HG03442 (cell line): ENCODE data around the gene VCAN.
A peak's percentile ranks its signal among the peaks of the same experiment; 100 is the strongest.
"Not testable (repeated sequence)": the region's sequence is repeated elsewhere in the genome, so short reads cannot be mapped to it uniquely, and the experiment has no call there.

Source experiments
- ATAC-seq: cut with Tn5 transposase; IDR thresholded peaks from one replicate; pipeline ENCODE4 v1.9.1; 2021; ENCODE audit warnings: mild to moderate bottlenecking, moderate library complexity; ENCODE audit not compliant: unreplicated experiment

VCAN gene

DNA sequence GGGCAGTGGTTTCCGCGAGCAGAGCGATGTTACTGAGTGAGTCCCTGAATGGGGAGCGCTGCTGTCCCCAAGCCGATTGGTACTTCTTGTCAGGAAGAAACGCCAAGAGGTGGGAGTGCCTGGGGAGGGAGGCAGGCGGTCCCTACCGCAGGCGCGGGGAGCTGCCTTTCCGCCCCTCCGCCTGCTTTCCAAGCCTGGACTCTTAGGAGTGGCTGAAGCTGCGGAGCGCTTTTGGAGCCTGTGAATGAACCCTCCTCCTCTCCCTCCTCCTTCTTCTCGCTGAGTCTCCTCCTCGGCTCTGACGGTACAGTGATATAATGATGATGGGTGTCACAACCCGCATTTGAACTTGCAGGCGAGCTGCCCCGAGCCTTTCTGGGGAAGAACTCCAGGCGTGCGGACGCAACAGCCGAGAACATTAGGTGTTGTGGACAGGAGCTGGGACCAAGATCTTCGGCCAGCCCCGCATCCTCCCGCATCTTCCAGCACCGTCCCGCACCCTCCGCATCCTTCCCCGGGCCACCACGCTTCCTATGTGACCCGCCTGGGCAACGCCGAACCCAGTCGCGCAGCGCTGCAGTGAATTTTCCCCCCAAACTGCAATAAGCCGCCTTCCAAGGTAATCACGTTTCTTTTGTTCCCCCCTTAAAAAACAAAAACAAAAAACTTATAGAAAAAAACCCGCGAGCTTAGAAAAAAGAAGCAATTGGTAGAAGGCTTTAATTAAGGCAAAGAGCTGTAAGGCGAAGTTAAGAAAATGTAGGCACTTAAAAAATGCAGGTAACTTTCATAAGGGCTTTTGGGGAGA lies at the start of gene VCAN:
VCAN (plus strand) TSS at position 340 of the 808 bp plus-strand sequence. CDS start 11,775 bp downstream, outside the sequence.
- no peak for ATAC-seq

DNA sequence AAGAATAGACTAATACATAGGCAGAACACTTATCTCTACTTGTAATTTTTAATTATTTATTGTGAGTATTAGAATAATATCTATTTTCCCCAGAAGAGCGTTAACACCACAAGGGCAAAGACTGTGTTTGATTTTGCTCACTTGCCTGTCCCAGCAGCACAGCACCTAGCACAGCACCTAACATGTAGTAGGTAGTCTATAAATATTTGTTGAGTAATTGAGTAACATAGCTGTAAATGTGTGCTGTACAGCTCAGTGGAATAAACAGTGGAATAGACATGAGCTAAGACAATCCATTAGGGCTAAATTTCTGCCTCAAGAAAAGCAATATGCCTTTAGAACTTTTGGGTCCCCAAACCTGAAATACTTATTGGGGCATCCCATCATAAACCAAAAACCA lies 49.3 kb upstream of the VCAN start:
- no peak for ATAC-seq

DNA sequence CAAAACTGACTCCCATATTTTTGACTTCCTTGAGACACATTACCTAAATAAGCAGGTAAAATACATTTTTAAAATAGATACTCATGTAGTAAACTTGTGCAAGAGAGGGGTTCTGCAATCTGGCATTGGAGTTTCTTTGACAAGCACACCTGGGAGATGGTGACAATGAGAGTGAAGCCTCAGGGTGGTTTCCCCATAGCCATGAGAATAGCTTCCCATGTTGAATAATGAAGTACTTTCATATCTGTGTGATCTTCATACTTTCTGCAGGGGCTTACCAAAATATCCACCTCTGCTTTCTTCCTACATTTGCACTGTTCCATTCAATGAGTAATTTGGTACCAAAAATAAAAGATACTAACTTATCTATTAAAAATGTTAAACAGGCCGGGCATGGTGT lies 44.7 kb upstream of the VCAN start:
- ATAC-seq: peak; percentile 58

DNA sequence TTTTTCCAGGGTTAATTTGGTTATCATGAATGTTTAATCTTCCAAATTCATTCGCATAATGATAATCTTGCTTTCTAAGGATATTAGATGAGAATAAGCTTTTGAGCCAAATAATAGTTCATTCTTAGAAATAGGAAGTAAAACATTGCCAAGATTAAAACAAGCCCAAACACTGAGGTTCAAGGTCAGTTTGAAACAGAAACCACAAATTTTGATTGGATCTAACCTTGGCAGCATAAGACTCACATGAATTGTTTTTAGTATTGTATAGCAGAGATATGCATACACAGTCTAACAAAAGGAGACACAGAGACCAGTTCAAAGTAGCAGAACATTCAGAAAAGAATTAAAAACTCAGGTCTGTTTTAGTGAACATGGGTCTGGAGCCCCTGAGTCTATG lies 43.4 kb upstream of the VCAN start:
- no peak for ATAC-seq

GRCh38 chr5:83428890-83429289 lies 42.7 kb upstream of the VCAN start:
- ATAC-seq: no peak

DNA sequence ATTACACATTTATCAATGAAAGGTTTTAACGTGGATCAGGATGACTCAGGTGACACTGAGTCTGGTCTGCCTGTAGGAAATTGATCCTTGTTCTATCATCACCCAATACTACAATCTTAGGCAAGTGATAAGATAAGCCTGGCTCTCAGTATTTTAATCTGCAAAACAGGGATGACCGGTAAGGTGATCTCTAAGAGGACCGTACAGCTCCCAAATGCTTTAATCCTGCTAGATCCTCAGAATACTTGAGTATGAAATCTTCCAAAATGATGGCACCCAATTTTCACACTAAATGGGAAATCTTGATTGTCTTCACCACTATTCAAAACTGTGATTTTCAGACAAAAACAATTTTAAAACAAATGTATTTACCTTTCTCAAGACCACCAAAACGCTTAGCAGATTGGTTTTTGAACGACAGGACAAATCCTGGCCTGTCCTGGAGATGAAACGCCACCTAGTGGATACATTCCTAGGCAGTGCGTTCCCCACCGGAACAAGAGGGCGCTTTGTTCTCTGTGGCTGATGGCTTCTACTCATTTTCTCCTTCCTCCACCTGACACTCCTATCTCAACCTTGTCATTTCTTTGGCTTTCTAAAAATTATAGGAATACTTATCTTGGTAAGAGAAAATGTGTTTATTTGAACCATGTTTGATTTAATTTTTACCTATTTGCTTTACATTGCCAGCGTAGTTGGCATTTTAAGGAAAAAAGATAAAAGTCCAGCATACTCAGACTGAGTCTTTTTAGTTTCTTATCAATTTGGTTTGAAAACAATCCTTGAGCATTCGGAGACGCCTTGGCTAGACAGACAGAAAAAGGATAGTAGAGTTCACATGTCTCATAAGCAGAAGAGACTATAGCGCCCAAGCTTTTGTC lies 41.2 kb upstream of the VCAN start:
- peak; percentile 75 for ATAC-seq

- no peak for ATAC-seq
These were observed 37.7 kb upstream of the VCAN start for GRCh38 chr5:83433891-83434290.

- ATAC-seq: no peak
These were observed 36.6 kb upstream of the VCAN start for GRCh38 chr5:83434946-83435345.

DNA sequence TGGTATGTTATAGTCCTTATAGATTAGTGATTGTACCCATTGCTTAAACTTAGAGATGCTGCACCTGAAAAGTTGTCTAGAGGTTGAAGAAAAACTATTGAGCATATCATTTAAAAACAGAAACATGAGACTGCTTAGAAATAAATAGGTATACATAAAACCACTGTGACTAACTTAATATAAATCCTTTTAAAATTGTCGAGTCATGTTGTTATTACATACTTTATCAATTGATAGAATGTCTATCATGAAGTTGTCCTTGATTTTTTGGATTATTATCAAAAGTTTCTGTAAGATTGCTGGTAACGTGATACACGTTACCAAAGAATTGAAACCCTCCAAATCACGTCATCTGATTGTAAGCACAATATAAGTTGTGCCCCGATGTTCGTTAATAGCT lies 35.3 kb upstream of the VCAN start:
- no peak for ATAC-seq

- ATAC-seq: not testable (repeated sequence)
These were observed 33.8 kb upstream of the VCAN start for GRCh38 chr5:83437697-83438096.

- ATAC-seq: no peak
These were observed 30.7 kb upstream of the VCAN start for GRCh38 chr5:83440826-83441225.

DNA sequence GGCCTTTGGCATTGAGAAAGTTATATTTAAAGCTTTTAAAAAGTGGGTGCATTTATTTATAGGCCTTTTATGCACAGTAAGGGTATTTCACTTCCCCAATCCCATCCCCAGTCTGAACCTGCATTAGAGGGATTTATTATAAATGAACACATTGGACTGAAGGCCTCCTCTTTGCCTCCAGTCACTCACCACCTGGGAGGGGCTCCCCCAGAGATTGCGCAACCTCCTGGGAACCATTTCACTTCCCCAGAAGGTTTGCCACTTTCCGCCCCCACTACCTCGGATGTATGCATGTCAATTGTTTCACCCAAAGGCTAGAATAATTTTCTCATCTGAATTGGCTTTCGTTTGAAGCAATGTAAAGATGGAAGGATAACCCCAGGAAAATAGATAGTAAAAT lies 29.8 kb upstream of the VCAN start:
- ATAC-seq: peak; percentile 96

GRCh38 chr5:83443534-83443933 lies 28.0 kb upstream of the VCAN start:
- no peak for ATAC-seq

DNA sequence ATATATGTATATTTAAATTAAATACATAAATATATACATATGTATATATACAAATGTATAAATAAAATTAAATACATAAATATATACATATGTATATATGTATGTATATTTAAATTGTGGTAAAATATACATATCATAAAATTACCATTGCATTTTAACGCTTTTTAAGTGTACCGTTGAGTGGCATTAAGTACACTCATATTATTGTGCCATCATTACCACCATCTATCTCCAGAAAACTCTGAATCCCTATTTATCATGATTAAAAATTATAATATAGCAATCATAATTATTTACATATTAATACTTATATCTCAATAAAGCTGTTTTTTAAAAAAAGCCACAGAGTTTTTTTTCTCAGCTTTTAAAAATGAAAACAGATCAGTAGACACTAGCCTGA lies 27.1 kb upstream of the VCAN start:
- no peak for ATAC-seq

DNA sequence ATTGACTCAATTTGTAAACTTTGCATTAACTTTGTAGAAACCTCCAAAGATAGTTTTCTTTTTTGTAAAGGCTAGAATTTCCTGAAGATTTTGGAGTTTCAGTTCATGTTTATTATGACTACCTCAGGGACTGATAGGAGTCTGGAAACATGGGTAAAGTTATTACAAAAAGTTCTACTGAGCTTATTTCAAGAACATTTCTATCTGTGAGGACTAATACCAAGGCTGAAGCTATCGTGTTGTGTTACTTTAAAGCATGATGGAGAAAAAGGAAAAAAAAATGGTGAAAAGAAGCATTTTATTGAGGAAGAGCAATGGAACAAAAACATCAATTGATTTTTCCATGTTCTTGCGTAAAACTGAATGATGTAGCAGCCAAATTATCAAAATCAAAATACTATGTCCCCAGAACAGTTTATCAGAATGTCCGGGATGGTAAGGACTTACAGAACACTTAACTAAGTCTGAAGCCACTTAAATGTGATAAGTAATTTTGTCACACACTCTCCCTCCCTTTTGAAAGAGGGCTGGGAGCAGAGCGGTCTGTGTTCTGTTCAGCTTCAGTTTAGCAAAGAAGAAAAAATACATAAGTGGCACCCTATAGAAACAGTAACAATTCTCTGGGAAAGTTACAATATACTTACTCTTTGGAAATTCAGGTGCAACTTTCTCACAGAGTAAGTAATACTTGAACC lies 25.1 kb upstream of the VCAN start:
- ATAC-seq: no peak

DNA sequence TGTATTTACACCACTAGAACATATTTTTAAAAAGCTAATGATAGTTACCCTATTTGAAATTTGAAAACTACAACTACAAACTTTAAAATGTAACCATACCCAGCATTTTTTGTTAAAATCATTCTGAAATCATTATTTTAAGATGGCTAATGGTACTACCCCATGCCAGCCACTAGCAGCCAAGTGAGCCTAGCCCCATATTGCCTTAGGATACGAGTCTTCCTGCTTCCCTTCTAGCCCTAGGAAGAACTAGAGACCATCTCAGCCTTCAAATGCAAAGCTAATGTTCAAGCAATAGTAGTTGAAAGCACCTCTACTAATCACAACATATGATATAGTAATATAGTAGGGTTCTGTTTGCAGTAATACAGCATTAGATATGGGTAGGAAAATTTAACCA lies 24.0 kb upstream of the VCAN start:
- no peak for ATAC-seq

GRCh38 chr5:83450183-83450966 lies 21.2 kb upstream of the VCAN start:
- ATAC-seq: no peak

- ATAC-seq: no peak
These were observed 20.6 kb upstream of the VCAN start for GRCh38 chr5:83450967-83451248.

DNA sequence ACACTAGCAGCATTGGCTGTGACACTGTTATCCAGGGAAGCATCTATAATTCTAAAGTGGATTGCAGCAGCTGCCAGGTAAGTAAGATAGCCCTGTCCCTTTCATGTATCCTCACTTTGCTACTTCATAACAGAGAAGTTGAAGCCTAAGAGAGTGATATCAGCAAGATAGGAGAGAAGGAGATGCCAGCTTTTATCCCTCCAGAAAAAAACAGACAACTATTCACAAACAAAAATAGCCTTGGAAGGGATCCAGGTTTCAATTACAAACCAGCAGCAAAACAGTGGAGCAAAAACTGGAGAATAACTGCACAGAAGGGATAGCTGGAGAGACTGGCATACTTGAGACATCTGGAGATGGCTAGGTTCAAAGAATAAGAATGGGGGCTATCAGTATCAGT lies 19.6 kb upstream of the VCAN start:
- ATAC-seq: no peak

- no peak for ATAC-seq
These were observed 17.6 kb upstream of the VCAN start for GRCh38 chr5:83453937-83454336.

- ATAC-seq: no peak
These were observed 7.3 kb upstream of the VCAN start for GRCh38 chr5:83464261-83464660.
